GM19328 (cell line): ENCODE results near the gene RRM2.

ENCODE experiments used
- ATAC-seq: cut with Tn5 transposase; IDR thresholded peaks from one replicate; pipeline ENCODE4 v1.9.1; 2021; ENCODE audit warnings: mild to moderate bottlenecking, moderate library complexity; ENCODE audit not compliant: unreplicated experiment

Gene RRM2

GRCh38 chr2:10169053-10169578 lies 46.6 kb downstream of the RRM2 start:
- no peak for ATAC-seq

GRCh38 chr2:10169581-10169980 lies 47.0 kb downstream of the RRM2 start:
- ATAC-seq = no peak

GRCh38 chr2:10170256-10170655 lies 47.7 kb downstream of the RRM2 start:
- no peak for ATAC-seq

GRCh38 chr2:10171006-10171800 lies 48.7 kb downstream of the RRM2 start:
- no peak for ATAC-seq

- no peak for ATAC-seq
Measured at GRCh38 chr2:10172033-10172871, 49.7 kb downstream of the RRM2 start.

- no peak for ATAC-seq
Measured at GRCh38 chr2:10173258-10174005, 50.9 kb downstream of the RRM2 start.

GRCh38 chr2:10174173-10174572 lies 51.6 kb downstream of the RRM2 start:
- ATAC-seq = no peak

GRCh38 chr2:10175441-10175840 lies 52.9 kb downstream of the RRM2 start:
- ATAC-seq = no peak

- no peak for ATAC-seq
Measured at GRCh38 chr2:10178751-10179150, 56.2 kb downstream of the RRM2 start.

- no peak for ATAC-seq
Measured at GRCh38 chr2:10179422-10179821, 56.9 kb downstream of the RRM2 start.

- no peak for ATAC-seq
Measured at GRCh38 chr2:10180229-10180628, 57.7 kb downstream of the RRM2 start.
